ENCODE measurements around the gene SOCS3. TPM values are rescaled to one million over a fixed set of nuclear protein-coding genes. Genes with fewer than 3 reads are reported as not detected.

Gene SOCS3
- total and polyA plus RNA-seq, 4 donors: 65.8 to 545 (median 113) TPM

DNA sequence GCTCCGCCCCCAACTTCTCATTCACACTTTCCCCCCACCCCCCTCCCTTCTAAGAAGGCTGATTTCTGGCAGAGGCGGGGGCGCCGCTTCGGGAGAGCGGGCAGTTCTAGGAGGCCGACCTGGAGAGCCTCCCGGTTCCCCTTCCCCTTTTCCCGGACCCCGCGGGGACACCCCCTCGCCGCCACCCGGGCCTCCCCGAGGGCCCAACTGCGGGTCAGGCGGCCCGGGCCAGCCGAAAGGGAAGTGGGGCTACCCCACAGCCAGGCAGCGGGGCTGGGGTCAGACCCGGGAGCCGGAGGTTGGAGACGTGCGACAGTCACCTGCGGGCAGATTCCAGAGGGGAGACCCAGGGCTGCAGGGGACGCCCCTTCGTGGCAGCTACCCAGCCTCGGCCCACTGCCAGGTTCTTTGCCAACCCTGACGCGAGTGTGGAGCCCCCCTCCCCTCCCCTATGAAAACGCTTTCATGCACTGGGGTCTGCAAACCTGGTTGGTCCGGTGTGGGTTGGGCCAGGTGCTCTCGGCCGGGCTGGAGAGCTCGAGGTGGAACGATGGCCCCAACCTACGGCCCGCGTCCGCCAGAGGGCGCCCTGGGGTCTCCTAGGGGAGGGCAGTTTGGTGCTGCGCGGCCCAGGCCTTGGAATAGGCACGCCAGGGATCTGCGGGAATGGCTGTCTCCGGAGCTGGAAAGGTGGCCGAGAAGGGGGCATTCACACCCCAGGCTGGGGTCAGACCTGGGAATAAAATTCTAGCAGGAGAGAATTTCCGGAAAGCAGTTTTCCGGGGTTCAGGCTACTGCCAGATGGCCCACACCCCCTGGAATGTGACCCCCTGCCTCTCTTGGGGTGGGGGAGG, 721 bp upstream of the SOCS3 start:
- no peak overlapping the region for H3K9ac ChIP-seq (ENCODE audit: insufficient read depth in 1 of 2, low read length in 2 of 2)
- H3K9me3 ChIP-seq (ENCODE audit: control insufficient read depth in 4 of 4, insufficient read depth in 3 of 4, low read length in 3 of 4): no peaks in the 10 kb centered on the region
- H3K4me3 ChIP-seq: peak overlapping the region; percentile 47
- peaks cover 5 to 37% (median 15%) of the 10 kb centered on the region in 5 donors for H3K4me1 ChIP-seq (ENCODE audit: control insufficient read depth in 5 of 5, insufficient read depth in 5 of 5, low read length in 5 of 5)
- H3K36me3 ChIP-seq (ENCODE audit: control insufficient read depth in 4 of 4, insufficient read depth in 4 of 4, low read length in 4 of 4): peaks cover 0 to 24% (median 2%) of the 10 kb centered on the region in 4 donors
- H3K27me3 ChIP-seq (ENCODE audit: control insufficient read depth in 3 of 3, insufficient read depth in 3 of 3, low read length in 2 of 3): no peaks in the 10 kb centered on the region
- DNase-seq: peak; percentile 84 to 91 (median 86)
- H3K27ac ChIP-seq (ENCODE audit: low read depth in 1 of 2, low read length in 1 of 2): peak overlapping the region; percentile 96 to 97
- TF ChIP-seq, protein P1, sequence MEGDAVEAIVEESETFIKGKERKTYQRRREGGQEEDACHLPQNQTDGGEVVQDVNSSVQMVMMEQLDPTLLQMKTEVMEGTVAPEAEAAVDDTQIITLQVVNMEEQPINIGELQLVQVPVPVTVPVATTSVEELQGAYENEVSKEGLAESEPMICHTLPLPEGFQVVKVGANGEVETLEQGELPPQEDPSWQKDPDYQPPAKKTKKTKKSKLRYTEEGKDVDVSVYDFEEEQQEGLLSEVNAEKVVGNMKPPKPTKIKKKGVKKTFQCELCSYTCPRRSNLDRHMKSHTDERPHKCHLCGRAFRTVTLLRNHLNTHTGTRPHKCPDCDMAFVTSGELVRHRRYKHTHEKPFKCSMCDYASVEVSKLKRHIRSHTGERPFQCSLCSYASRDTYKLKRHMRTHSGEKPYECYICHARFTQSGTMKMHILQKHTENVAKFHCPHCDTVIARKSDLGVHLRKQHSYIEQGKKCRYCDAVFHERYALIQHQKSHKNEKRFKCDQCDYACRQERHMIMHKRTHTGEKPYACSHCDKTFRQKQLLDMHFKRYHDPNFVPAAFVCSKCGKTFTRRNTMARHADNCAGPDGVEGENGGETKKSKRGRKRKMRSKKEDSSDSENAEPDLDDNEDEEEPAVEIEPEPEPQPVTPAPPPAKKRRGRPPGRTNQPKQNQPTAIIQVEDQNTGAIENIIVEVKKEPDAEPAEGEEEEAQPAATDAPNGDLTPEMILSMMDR (IDR thresholded peaks at IDR 0.05; ENCODE audit: control extremely low read depth, extremely low read depth): peak; percentile 77
- WGBS, 2 donors: 2 to 4% methylated on average over 44 to 49 of the region's 49 CpGs
- ATAC-seq (ENCODE audit: insufficient read depth, low FRiP score): peak; percentile 58

DNA sequence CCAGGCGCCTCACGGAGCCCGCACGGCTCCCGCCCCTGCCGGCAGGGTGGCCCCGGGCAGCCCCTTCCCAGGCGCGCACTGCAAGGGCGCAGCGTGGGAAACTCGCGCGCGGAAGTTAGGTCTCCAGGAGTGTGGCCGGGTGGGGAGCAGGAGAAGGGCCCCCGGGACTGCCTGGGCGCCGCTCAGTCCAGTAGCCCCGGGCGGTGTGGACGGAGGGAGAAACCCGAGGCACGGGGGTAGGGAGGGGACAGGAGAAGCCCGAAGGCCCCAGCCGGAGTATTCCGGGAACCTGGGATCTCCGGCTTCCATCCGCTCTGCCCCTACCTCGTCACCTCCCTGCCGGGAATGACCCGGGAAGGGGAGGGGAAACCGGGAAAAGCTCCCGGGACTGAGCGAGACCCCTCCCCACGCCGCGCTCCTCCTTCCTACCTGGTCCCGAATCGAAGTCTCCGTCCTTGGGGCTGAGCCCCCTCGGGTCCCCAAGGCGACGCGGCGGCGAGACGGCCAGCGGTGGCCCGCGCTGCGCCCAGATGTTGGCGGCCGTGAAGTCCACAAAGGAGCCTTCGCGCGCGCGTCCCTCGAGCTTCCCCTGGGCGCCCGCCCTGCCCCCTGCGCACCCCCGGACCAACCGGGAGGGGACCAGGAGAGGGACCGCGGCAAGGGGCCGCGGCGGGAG, 418 bp downstream of the SOCS3 start:
- Histone ChIP-seq H3K36me3 (ENCODE audit: control insufficient read depth in 4 of 4, insufficient read depth in 4 of 4, low read length in 4 of 4) (peaks cover 0 to 24% (median 2%) of the 10 kb centered on the region in 4 donors), H3K4me3 (peak overlapping the region; percentile 96), H3K27ac (ENCODE audit: low read depth in 1 of 2, low read length in 1 of 2) (peak overlapping the region; percentile 96 to 99), H3K27me3 (ENCODE audit: control insufficient read depth in 3 of 3, insufficient read depth in 3 of 3, low read length in 2 of 3) (no peaks in the 10 kb centered on the region), H3K4me1 (ENCODE audit: control insufficient read depth in 5 of 5, insufficient read depth in 5 of 5, low read length in 5 of 5) (peaks cover 0 to 29% (median 13%) of the 10 kb centered on the region in 5 donors), H3K9ac (ENCODE audit: insufficient read depth in 1 of 2, low read length in 2 of 2) (peak overlapping the region; percentile 47 to 90), H3K9me3 (ENCODE audit: control insufficient read depth in 4 of 4, insufficient read depth in 3 of 4, low read length in 3 of 4) (no peaks in the 10 kb centered on the region)
- peak; percentile 1 for ATAC-seq (ENCODE audit: insufficient read depth, low FRiP score)
- DNase-seq: peak in 2 of 3 donors; percentile 75 to 77
- WGBS, 2 donors: 0 to 1% methylated on average over 54 to 70 of the region's 70 CpGs
- TF ChIP-seq, protein P1 (IDR thresholded peaks at IDR 0.05; ENCODE audit: control extremely low read depth, extremely low read depth): no peak

DNA sequence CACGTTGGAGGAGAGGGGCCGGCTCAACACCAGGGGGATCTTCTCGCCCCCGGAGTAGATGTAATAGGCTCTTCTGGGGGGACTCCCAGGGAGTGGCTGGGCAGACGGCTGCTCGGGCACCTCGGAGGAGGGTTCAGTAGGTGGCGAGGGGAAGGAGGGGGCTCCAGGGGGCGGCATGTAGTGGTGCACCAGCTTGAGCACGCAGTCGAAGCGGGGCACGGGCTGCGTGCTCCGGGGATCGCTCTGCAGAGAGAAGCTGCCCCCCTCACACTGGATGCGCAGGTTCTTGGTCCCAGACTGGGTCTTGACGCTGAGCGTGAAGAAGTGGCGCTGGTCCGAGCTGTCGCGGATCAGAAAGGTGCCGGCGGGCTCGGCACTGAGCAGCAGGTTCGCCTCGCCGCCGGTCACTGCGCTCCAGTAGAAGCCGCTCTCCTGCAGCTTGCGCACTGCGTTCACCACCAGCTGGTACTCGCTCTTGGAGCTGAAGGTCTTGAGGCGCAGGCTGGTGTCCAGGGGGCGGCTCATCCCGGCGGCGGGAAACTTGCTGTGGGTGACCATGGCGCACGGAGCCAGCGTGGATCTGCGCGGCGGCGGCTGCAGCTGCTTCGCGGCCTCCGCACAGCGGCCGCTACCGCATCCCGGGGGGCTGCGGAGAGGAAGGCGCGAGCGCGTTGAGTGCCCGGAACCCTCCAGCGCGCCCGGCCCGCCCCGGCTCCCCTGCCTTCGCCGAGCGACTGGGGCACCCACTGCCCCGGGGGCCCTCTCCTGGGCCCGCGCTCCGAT, 1.1 kb downstream of the SOCS3 start:
- peaks cover 0 to 24% (median 2%) of the 10 kb centered on the region in 4 donors for H3K36me3 ChIP-seq (ENCODE audit: control insufficient read depth in 4 of 4, insufficient read depth in 4 of 4, low read length in 4 of 4)
- no peaks in the 10 kb centered on the region for H3K9me3 ChIP-seq (ENCODE audit: control insufficient read depth in 4 of 4, insufficient read depth in 3 of 4, low read length in 3 of 4)
- WGBS, 2 donors: 15 to 29% methylated on average over 49 to 72 of the region's 72 CpGs
- H3K4me1 ChIP-seq (ENCODE audit: control insufficient read depth in 5 of 5, insufficient read depth in 5 of 5, low read length in 5 of 5): peaks cover 0 to 32% (median 17%) of the 10 kb centered on the region in 5 donors
- ATAC-seq (ENCODE audit: insufficient read depth, low FRiP score) (peak; percentile 1), DNase-seq (peak; percentile 60 to 70 (median 68))
- H3K9ac ChIP-seq (ENCODE audit: insufficient read depth in 1 of 2, low read length in 2 of 2): peak overlapping the region in 1 of 2 donors; percentile 90
- H3K27ac ChIP-seq (ENCODE audit: low read depth in 1 of 2, low read length in 1 of 2): peak overlapping the region; percentile 96 to 99
- H3K27me3 ChIP-seq (ENCODE audit: control insufficient read depth in 3 of 3, insufficient read depth in 3 of 3, low read length in 2 of 3): no peaks in the 10 kb centered on the region
- H3K4me3 ChIP-seq: peak overlapping the region; percentile 96
- TF ChIP-seq, protein P1 (IDR thresholded peaks at IDR 0.05; ENCODE audit: control extremely low read depth, extremely low read depth): no peak

All from lung (tissue), 12 donors.